ENCODE data around the gene BOLL.
A peak's percentile ranks its signal among the peaks of the same experiment; 100 is the strongest.
"Not testable (repeated sequence)": the region's sequence is repeated elsewhere in the genome, so short reads cannot be mapped to it uniquely, and the experiment has no call there.

BOLL gene

GRCh38 chr2:197784956-197785941 is at the start of gene BOLL:
Gene BOLL, minus strand, starts transcription at chr2:197785319. Its CDS starts 3,469 bp downstream, at chr2:197781850.
- CTCF ChIA-PET = interaction anchor here (0.7 to 1.0 kb wide), 2 partner anchors 62 to 511 kb away, joined by 3 read pairs; no protein-coding TSS in a partner anchor
- DNase-seq = no peak
- Mint-ChIP-seq H3K36me3 (no peaks in the 10 kb centered on the region), H3K27ac (no peak within 1 kb of the TSS), H3K4me1 (peaks cover 6% of the 10 kb centered on the region), H3K27me3 (peaks cover 51% of the 10 kb centered on the region), H3K4me3 (peak within 1 kb of the TSS; percentile 70), H3K9me3 (no peaks in the 10 kb centered on the region)

GRCh38 chr2:197834771-197835170 is 49.7 kb upstream of the BOLL start:
- H3K4me1 Mint-ChIP-seq = peaks cover 29% of the 10 kb centered on the region
- H3K27me3 Mint-ChIP-seq, CTCF ChIA-PET, H3K4me3 Mint-ChIP-seq, H3K27ac Mint-ChIP-seq, H3K36me3 Mint-ChIP-seq, DNase-seq: not testable (repeated sequence)
- peaks cover 14% of the 10 kb centered on the region for H3K9me3 Mint-ChIP-seq

GRCh38 chr2:197828464-197829135 is 43.5 kb upstream of the BOLL start:
- H3K4me3 Mint-ChIP-seq = no peak overlapping the region
- no peaks in the 10 kb centered on the region for H3K27me3 Mint-ChIP-seq
- H3K9me3 Mint-ChIP-seq = peaks cover 12% of the 10 kb centered on the region
- DNase-seq = no peak
- CTCF ChIA-PET = no interaction called here
- H3K36me3 Mint-ChIP-seq = peaks cover 2% of the 10 kb centered on the region
- no peaks in the 10 kb centered on the region for H3K4me1 Mint-ChIP-seq
- H3K27ac Mint-ChIP-seq = no peak overlapping the region

GRCh38 chr2:197827618-197828017 is 42.5 kb upstream of the BOLL start:
- CTCF ChIA-PET = no interaction called here
- no peak for DNase-seq
- no peak overlapping the region for H3K4me3 Mint-ChIP-seq
- no peaks in the 10 kb centered on the region for H3K27me3 Mint-ChIP-seq
- H3K27ac Mint-ChIP-seq = no peak overlapping the region
- H3K9me3 Mint-ChIP-seq = peaks cover 10% of the 10 kb centered on the region
- H3K4me1 Mint-ChIP-seq = no peaks in the 10 kb centered on the region
- peaks cover 2% of the 10 kb centered on the region for H3K36me3 Mint-ChIP-seq

- no peak for DNase-seq
- CTCF ChIA-PET = interaction anchor here (1.6 kb wide), 1 partner anchor 304 kb away, joined by 3 read pairs; no protein-coding TSS in a partner anchor
- no peaks in the 10 kb centered on the region for H3K4me1 Mint-ChIP-seq
- no peaks in the 10 kb centered on the region for H3K36me3 Mint-ChIP-seq
- H3K27ac Mint-ChIP-seq = no peak overlapping the region
- H3K27me3 Mint-ChIP-seq = no peaks in the 10 kb centered on the region
- no peak overlapping the region for H3K4me3 Mint-ChIP-seq
- H3K9me3 Mint-ChIP-seq = no peaks in the 10 kb centered on the region
These were observed 37.2 kb upstream of the BOLL start for GRCh38 chr2:197822333-197822732.

GRCh38 chr2:197821550-197822289 is 36.6 kb upstream of the BOLL start:
- CTCF ChIA-PET = interaction anchor here (1.6 kb wide), 1 partner anchor 305 kb away, joined by 3 read pairs; no protein-coding TSS in a partner anchor
- no peak overlapping the region for H3K27ac Mint-ChIP-seq
- H3K36me3 Mint-ChIP-seq = no peaks in the 10 kb centered on the region
- H3K4me3 Mint-ChIP-seq = no peak overlapping the region
- H3K4me1 Mint-ChIP-seq = no peaks in the 10 kb centered on the region
- H3K9me3 Mint-ChIP-seq = no peaks in the 10 kb centered on the region
- no peak for DNase-seq
- H3K27me3 Mint-ChIP-seq = no peaks in the 10 kb centered on the region

- CTCF ChIA-PET = interaction anchor here (0.8 to 2.2 kb wide), 3 partner anchors 9 to 233 kb away, joined by 3 to 9 read pairs (median 3); no protein-coding TSS in a partner anchor
- peaks cover 2% of the 10 kb centered on the region for H3K36me3 Mint-ChIP-seq
- no peak overlapping the region for H3K4me3 Mint-ChIP-seq
- no peaks in the 10 kb centered on the region for H3K27me3 Mint-ChIP-seq
- no peaks in the 10 kb centered on the region for H3K9me3 Mint-ChIP-seq
- DNase-seq = no peak
- H3K4me1 Mint-ChIP-seq = peaks cover 7% of the 10 kb centered on the region
- no peak overlapping the region for H3K27ac Mint-ChIP-seq
These were observed 29.4 kb upstream of the BOLL start for GRCh38 chr2:197814526-197814925.

GRCh38 chr2:197813093-197813787 is 28.1 kb upstream of the BOLL start:
- Mint-ChIP-seq H3K27me3 (no peaks in the 10 kb centered on the region), H3K4me3 (no peak overlapping the region), H3K36me3 (peaks cover 2% of the 10 kb centered on the region), H3K4me1 (peaks cover 14% of the 10 kb centered on the region), H3K9me3 (no peaks in the 10 kb centered on the region), H3K27ac (no peak overlapping the region)
- no peak for DNase-seq
- CTCF ChIA-PET = interaction anchor here (0.6 to 2.2 kb wide), 13 partner anchors 9 to 314 kb away, joined by 3 to 9 read pairs (median 4); partner anchors contain the start of gene PLCL1

- Mint-ChIP-seq H3K27me3 (peaks cover 4% of the 10 kb centered on the region), H3K27ac (no peak overlapping the region), H3K36me3 (peaks cover under 1% of the 10 kb centered on the region), H3K9me3 (no peaks in the 10 kb centered on the region), H3K4me3 (no peak overlapping the region), H3K4me1 (peaks cover 33% of the 10 kb centered on the region)
- DNase-seq = no peak
- CTCF ChIA-PET = interaction anchor here (1.0 to 1.7 kb wide), 2 partner anchors 13 to 487 kb away, joined by 3 to 5 read pairs; no protein-coding TSS in a partner anchor
These were observed 25.4 kb upstream of the BOLL start for GRCh38 chr2:197810491-197810890.

GRCh38 chr2:197810016-197810415 is 24.9 kb upstream of the BOLL start:
- Mint-ChIP-seq H3K4me1 (peaks cover 35% of the 10 kb centered on the region), H3K36me3 (no peaks in the 10 kb centered on the region), H3K27me3 (peaks cover 8% of the 10 kb centered on the region), H3K9me3 (no peaks in the 10 kb centered on the region), H3K4me3 (no peak overlapping the region), H3K27ac (no peak overlapping the region)
- CTCF ChIA-PET = interaction anchor here (1.0 to 1.7 kb wide), 3 partner anchors 14 to 487 kb away, joined by 3 to 5 read pairs (median 3); no protein-coding TSS in a partner anchor
- no peak for DNase-seq

- H3K4me3 Mint-ChIP-seq = no peak overlapping the region
- no peak overlapping the region for H3K27ac Mint-ChIP-seq
These were observed 23.9 kb upstream of the BOLL start for GRCh38 chr2:197809064-197809463.

GRCh38 chr2:197805715-197806633 is 20.9 kb upstream of the BOLL start:
- peaks cover 41% of the 10 kb centered on the region for H3K4me1 Mint-ChIP-seq
- H3K9me3 Mint-ChIP-seq = no peaks in the 10 kb centered on the region
- H3K4me3 Mint-ChIP-seq = peak overlapping the region; percentile 80
- no peaks in the 10 kb centered on the region for H3K36me3 Mint-ChIP-seq
- DNase-seq = no peak
- peaks cover 12% of the 10 kb centered on the region for H3K27me3 Mint-ChIP-seq
- no peak overlapping the region for H3K27ac Mint-ChIP-seq
- CTCF ChIA-PET = interaction anchor here (0.6 to 1.6 kb wide), 3 partner anchors 9 to 321 kb away, joined by 3 to 4 read pairs (median 3); no protein-coding TSS in a partner anchor

More at GRCh38 chr2:197809064-197809463, 23.9 kb upstream of the BOLL start:
- no peak for DNase-seq
- Mint-ChIP-seq H3K4me1 (peaks cover 32% of the 10 kb centered on the region), H3K9me3 (no peaks in the 10 kb centered on the region), H3K27me3 (peaks cover 8% of the 10 kb centered on the region), H3K36me3 (no peaks in the 10 kb centered on the region)
- CTCF ChIA-PET = interaction anchor here (1.0 to 1.7 kb wide), 3 partner anchors 21 to 488 kb away, joined by 3 to 5 read pairs (median 3); no protein-coding TSS in a partner anchor
